HG02852 (cell line): Measurements from ENCODE around the gene KIAA1958.

ENCODE experiments used
- ATAC-seq: cut with Tn5 transposase; IDR thresholded peaks from one replicate; pipeline ENCODE4 v1.9.1; 2021; ENCODE audit warnings: mild to moderate bottlenecking, moderate library complexity; ENCODE audit not compliant: unreplicated experiment

KIAA1958 gene, protein sequence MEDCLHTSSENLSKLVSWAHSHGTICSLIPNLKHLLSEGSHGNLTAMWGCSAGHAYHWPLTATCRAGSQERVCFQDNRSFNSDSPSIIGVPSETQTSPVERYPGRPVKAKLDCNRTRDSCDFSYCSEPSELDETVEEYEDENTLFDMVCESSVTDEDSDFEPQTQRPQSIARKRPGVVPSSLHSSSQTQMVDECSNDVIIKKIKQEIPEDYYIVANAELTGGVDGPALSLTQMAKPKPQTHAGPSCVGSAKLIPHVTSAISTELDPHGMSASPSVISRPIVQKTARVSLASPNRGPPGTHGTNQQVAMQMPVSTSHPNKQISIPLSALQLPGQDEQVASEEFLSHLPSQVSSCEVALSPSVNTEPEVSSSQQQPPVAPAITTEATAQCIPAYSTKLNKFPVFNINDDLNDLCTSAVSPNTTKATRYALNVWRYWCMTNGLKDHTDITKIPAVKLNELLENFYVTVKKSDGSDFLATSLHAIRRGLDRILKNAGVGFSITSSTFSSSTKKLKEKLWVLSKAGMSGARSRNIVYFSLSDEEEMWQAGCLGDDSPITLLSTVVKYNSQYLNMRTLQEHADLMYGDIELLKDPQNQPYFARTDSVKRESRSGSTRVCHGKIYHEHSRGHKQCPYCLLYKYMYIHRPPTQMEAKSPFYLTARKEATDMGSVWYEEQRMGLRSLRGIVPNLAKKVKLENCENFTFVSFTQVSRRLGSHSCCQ

DNA sequence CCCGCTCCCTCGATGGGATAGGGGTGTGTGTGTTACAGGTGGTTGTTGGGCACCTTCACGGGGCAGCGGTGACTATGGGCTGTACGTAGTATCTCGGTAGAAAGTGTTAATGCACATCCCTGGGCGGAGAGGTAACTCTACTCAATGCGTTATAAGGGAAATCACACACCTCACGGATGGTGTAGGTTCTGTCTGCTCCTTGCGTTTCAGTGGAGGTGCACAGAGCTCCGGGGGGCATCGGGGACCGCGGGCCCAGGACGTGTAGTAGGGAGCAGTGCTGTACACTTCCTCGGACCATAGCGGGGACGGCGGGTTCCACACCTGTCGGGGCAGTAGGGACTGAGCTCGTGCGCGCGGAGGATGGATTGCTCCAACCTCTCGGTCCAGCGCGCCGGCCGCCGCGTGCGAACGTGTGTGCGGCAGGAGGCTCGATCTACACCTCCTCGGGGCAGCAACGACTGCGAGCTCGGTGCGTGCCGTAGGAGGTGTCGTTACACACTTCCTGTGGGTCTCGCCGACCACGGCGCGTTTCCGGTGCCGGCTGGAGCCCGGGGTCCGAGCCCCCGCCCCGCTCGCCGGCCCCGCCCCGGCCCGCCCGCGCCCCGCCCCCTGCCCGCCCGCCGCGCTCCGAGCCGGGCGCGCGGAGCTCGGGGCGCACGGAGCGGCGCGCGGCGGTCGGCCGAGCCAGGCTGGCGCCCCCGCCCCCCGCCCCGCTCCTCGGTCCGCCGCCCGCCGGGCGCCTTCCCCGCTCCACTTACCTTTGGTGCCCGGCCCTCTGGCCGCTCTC lies at the start of gene KIAA1958:
Gene KIAA1958, plus strand, starts transcription at position 607 of the 787 bp plus-strand sequence. CDS start 87,254 bp downstream, outside the sequence.
- peak; percentile 92 for ATAC-seq

DNA sequence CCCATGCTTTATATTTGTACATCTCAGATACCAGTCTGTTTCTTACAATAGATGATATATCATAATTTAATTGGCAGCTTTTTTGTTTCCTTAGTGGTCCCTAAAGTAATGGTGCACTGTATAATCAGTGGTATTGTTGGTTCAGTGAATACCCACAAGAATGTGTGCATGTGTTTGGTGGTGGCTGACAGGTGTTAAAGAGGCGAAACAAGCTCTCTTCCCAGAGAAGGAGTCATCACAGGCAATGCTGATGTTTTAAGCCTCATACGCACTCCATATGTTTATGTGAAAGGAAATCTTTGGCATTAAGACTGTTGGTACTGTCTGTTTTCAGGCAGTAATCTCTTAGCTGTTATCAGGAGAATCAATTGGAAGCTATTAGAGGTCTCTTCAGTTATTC lies 49.2 kb upstream of the KIAA1958 start:
- ATAC-seq = no peak

DNA sequence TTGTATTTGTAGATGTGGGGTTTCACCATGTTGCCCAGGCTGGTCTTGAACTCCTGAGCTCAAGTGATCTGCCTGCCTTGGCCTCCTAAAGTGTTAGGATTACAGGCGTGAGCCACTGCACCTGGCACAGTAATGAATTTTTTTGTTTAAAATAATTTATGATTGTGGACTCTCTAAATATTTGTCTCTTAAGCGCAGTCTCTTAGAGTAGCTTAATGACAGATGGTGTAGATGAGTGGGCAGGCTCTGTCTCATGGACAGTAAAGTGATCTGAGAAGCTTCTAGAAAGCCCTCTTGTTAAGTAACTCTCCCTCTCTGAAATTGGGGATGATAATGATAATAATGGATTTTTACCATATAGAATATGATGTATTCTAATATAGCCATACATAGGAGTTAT lies 47.5 kb upstream of the KIAA1958 start:
- no peak for ATAC-seq

DNA sequence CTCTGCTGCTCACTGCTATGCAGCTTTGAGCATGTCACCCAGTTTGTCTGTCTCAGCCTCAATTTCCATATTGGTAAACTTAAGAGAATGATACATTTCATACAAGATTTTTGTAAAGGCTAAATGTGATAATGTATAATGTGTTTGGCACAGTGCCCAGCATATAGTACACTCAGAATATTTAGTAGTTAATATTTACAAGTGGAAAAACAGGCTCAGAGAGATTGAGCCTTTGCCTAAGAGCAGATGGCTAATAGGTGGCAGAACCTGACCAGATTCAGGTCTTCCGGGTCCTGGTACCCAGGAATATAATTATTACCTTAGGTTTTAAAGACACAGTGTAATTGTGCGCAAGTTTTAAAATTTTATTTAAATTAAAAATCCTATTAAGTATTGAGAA lies 46.8 kb upstream of the KIAA1958 start:
- no peak for ATAC-seq

DNA sequence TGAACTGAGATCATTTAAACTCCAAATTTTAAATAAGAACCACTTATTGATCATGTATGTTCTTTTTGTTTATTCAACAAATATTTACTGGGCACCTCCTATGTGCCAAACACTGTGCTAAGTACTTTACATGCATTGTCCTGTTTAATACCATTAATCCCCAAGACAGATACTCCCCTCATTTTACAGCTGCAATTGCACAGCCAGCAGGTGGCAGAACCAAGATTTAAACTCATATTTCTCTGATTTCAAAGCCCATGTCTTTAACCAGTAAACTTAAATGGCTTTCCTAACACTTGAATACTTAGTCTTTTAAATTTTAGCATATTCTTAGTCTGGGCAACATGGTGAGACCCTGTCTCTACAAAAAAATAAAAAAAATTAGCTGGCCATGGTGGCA lies 43.4 kb upstream of the KIAA1958 start:
- no peak for ATAC-seq

DNA sequence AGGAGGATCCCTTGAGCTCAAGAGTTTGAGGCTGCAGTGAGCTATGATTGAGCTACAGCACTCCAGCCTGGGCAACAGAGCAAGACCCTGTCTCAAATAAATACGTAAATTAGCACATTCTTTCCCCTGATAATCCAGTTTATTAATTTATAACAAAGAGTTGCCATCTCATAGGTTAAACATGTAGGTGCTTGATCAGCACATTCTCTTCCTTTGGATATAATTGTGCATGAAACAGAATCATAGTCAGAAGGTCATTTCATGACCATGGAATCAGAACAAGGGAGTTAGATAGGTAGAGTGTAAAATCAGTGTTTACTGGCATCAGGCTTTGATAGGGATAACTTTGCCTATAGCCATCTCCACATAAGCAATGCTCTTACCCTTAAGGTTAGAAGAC lies 43.0 kb upstream of the KIAA1958 start:
- ATAC-seq = no peak

DNA sequence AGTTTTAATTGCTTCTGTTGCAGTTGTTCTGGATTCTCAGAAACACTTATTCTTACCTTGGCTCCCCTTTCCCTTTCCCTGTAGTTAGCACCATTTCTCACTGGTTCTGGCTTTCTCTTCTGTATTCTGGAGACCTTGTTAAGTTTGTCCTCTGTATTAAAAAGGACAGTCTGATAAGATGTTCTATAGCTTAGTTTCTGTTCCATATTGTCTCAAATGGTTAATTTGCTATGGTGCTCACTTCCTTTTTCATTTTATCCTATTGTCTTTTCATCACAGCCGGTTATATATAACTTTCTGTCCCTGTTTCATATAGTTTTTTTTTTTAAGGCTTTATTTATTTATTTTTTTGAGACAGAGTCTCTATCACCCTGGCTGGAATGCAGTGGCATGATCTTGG lies 41.4 kb upstream of the KIAA1958 start:
- no peak for ATAC-seq

DNA sequence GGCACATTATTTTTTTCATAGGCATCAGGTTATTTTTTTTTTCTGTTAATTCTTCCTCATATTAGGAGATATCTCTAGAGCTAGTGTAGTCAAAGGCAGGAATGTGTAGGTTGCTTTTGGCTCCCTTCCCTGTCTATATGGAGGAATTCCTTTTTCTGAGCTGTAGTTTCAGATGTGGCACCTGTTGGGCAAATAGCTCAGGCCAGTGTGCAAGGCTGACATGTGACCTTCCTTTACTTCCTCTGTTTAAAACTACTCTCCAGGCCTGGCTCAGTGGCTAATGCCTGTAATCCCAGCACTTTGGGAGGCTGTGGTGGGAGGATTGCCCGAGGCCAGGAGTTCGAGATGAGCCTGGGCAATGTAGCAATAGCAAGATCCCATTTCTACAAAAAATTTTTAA lies 40.5 kb upstream of the KIAA1958 start:
- no peak for ATAC-seq

DNA sequence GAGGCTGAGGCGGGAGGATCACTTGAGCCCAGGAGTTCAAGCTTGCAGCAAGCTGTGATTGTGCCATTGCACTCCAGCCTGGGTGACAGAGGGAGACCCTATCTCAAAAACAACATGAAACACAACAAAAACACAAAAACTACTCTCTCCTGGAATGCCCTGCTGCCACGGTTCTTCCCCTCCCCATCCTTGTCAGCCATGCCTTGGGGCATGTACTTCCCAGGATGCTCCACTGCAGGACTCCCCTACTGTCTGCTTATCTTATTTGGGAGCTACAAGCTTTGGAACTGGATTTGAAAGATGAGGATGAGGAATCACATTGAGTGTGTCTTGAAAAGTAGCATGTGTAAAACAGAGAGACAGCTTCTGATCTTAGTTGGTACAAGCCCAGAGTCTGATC lies 40.1 kb upstream of the KIAA1958 start:
- ATAC-seq = no peak

DNA sequence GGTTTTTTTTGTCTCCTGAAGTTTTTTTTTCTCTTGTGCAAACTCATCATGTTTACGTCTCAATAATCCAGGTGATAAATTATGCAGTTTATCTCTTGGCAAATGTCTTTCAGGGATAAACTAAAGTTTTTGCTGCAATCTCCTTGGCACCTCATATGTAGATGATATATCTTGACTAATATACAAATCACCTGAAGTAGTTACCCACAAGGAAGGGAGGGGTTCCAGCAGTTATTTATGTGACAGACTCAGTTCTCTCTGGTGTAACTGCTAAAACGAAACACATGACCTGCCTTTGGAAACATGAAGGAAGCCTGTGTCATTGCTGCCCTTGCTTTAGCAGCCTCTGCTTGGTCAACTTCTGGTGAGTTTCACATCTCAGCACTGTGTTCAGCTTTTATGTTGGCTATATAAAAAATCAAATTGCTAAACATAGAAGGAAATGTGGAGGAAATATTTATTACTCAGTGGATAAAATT lies 39.3 kb upstream of the KIAA1958 start:
- no peak for ATAC-seq

DNA sequence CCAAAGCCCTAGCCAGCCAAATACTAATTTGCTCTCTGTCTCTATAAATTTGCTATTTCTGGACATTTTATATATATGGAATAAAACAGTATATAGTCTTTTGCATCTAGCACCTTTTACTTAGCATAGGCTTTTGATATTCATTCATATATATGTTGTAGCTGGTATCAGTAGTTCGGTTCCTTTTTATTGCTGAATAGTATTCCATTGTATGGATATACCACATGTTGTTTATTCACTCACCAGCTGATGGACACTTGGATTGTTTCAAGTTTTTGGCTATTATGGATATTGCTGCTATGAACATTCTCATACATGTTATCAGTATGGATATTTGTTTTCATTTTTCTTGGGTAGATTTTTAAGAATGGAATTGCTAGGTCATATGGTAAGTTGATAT lies 23.8 kb upstream of the KIAA1958 start:
- ATAC-seq = no peak

DNA sequence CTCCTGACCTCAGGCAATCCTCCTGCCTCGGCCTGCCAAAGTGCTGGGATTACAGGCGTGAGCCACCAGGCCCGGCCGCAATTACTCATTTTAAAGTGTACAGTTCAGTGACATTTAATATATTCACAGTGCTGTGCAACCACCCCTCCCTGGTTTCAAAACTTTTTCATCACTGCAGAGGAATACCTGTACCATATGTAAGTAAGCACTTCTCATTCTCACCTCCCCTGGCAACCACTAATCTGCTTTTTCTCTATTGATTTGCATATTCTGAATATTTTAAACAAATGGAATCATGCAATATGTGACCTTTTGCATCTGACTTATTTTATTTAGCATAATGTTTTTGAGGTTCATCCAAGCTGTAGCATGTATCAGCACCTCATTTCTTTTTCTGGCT lies 21.3 kb upstream of the KIAA1958 start:
- ATAC-seq = no peak

DNA sequence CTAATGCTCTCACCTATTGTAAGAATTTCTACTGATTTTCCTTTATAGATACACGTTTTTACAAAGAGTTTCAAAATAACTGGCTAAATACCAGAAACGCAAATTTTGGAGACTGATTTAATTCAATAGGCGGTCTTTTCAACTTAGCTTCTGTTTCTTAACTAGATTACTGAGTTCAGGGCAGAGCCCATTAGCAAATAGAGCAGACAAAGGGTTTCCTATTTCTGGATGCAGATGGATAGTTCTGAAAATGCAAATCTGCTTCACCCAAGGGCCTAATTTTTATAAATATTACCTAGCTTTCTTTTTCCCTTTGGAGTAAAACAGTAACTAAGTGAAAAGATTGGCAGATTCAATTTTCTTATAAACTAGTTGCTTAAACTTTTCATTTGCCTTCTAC lies 13.6 kb upstream of the KIAA1958 start:
- no peak for ATAC-seq

DNA sequence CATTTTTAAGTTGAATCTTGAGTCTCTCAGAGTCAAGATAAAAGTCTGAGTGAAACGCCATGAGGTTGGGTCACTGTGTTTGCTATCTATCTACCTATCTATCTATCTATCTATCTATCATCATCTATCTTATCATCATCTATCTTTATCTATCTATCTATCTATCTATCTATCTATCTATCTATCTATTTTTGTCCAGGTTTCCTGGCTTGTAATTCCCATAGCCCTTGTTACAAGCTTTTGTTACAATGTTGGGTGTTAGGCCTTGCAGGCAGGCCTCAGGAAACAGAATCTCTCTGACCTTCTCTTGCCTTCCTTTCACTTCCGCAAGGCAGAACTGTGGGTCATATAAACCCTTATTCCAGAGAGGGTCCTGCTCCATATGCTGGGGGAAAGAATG lies 12.6 kb upstream of the KIAA1958 start:
- ATAC-seq = no peak

DNA sequence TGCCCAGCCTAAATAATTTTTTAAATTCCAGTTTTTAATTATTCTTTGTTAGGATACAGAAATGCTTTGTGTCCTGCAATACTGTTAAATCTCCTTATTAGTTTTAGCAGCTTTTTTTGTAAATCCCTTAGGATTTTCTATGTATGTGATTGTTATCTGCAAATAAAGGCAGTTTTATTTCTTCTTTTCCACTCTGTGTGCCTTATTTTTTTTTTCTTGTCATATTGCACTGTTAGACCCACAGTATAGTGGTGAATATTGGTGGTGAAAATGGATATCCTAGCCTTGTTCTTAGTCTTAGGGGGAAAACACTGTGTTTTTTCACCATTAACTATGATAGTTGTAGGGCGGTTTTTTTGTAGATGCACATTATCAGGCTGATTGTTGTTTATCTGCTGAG lies 11.3 kb upstream of the KIAA1958 start:
- ATAC-seq = no peak

DNA sequence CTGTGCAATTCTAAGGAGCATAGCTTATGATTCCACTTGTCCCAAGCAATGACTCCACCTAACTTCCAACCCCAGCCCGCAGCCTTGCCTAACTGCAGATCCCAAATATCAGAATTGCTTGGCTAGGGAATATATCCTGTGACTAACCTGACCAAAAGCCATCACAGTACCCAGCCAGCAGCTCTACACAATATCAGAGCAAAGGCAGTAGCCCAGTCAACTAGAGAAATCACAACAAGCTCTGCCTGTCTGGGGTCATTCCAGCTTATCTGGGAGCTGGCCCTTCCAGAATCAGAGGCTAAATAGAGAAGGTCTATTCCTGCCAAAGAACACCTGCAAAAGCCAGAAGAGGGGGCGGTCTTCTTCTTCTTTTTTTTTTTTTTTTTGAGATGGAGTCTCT lies 9.3 kb upstream of the KIAA1958 start:
- ATAC-seq = no peak

DNA sequence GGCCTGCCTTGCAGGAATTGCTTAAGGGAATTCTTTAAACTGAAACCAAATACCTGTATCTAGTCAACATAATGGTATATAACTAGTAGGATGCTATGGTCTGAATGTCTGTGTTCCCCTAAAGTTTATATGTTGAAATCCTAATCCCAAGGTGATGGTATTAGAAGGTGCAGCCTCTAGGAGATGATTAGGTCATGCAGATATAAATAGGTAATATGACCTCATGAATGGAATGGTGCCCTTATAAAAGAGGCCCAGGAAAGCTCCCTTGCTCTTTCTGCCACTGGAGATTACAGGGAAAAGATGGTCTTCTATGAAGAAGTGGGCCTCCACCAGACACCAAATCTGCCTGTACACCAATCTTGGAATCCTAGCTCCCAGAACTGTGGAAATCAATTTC lies 7.4 kb upstream of the KIAA1958 start:
- ATAC-seq = no peak

DNA sequence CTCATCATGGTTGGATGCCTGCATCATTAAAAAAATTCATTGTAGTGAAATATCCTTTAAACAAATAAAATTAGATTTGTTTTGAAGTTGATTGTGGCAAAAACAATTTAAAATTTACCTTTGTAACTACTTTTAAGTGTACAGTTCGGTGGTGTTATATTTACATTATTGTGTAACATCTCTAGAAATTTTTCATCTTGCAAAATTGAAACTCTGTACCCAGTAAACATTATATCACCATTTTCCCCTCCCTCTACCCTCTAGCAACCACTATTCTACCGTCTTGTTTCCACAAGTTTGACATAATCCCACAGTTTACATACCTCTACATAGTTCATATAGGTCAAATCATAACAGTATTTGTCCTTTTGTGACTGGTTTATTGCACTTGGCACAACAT lies 2.0 kb upstream of the KIAA1958 start:
- ATAC-seq = no peak

DNA sequence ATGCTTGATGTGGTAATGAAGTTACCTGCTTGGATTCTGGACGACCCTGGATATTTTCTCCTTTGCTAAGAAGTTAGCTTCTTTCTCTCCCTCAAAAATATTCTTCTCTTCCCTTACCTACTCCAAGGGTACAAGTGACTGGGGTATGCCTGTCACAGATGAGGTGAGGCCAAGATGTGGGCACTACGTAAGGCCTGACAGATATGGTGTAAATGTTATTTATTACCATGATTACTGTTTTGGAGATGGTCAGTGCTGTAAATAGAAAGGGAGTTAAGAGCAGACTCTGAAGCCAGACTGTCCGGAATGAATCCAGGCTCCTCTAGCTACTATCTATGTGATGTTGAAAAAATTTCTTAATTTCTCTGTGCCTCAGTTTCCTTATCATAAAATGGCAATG lies 1.1 kb upstream of the KIAA1958 start:
- ATAC-seq = no peak

DNA sequence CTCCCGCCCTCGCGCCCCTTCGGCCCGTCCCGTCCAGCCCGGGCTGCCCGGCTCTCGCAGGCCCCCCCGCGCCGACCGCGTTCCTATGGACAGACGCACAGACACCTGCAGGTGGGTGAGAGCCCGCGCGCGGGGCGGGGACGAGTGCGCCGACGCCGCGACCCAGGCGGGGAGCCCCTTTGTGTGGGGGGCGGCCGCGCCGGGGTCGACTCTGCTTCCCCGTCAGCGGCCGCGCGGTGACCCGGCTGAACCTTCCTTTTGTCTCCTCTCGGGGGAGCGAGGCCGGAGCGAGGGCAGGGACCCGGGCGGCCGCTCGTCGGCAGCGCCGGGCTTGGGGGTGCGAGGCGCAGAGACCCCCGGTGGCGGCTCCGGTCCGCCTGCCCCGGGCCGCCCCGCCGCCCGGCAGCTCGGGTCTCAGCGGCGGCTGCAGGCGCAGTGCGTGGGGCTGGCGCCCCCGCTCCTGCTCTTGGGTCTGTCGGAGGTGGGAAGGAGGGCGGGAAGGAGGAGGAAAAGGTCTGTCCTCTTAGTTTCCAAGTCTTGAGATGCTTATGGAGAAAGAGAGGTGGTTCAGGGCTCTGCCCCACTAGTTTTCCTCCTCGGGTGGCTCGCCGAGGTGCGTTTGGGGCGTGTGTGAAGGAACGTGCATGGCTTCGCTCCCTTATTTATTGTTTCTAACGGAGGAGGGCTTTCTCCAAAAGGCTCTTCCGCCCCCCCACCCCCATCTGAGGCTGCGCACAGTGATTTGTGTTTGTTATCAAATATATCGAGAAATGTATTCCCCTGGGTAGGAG lies 576 bp downstream of the KIAA1958 start:
- peak; percentile 46 for ATAC-seq
